Neural cell (in vitro differentiated cells): Measurements from ENCODE around the gene NEK2. TPM values are rescaled to one million over a fixed set of nuclear protein-coding genes. Genes with fewer than 3 reads are reported as not detected.

Experiments
- H2AFZ ChIP-seq: fragments of 200-600, 300-800 bp; sonication (generic), shearing (Covaris generic); 2 replicates; pipeline ENCODE4 v1.6.0; 2014; ENCODE audit warnings: low read depth, mild to moderate bottlenecking, antibody characterized with exemption, low read length, moderate library complexity
- H3F3A ChIP-seq: fragments of 200-600 bp; shearing (Covaris generic); 2 replicates; pipeline ENCODE4 v1.6.1; 2016; ENCODE audit warnings: mild to moderate bottlenecking, moderate library complexity, mixed read lengths, antibody characterized with exemption, low read length; ENCODE audit not compliant: insufficient read depth, poor library complexity, severe bottlenecking
- H3K27ac ChIP-seq: fragments of 200-600, 300-800 bp; sonication (generic), shearing (Covaris generic); 2 replicates; pipeline ENCODE4 v1.5.1; 2014; ENCODE audit warnings: mild to moderate bottlenecking, low read length, moderate library complexity
- H3K27me3 ChIP-seq: fragments of 300-800, 200-600 bp; sonication (generic), shearing (Covaris generic); 2 replicates; pipeline ENCODE4 v1.6.0; 2014; ENCODE audit warnings: mild to moderate bottlenecking, low read depth, low read length, moderate library complexity; ENCODE audit not compliant: insufficient read depth
- H3K36me3 ChIP-seq: fragments of 300-800, 200-600 bp; sonication (generic), shearing (Covaris generic); 2 replicates; pipeline ENCODE4 v1.5.1; 2014; ENCODE audit warnings: mild to moderate bottlenecking, antibody characterized with exemption, low read length, moderate library complexity; ENCODE audit not compliant: insufficient read depth
- H3K4me2 ChIP-seq: fragments of 300-800, 200-600 bp; sonication (generic), shearing (Covaris generic); 2 replicates; pipeline ENCODE4 v1.6.0; 2014; ENCODE audit warnings: mild to moderate bottlenecking, low read length
- H3K4me3 ChIP-seq: fragments of 300-800, 200-600 bp; sonication (generic), shearing (Covaris generic); 2 replicates; pipeline ENCODE4 v1.5.1; 2014; ENCODE audit warnings: mild to moderate bottlenecking, low read length, moderate library complexity
- H3K79me2 ChIP-seq: fragments of 200-600 bp; shearing (Covaris generic); replicated peaks from 2 replicates; pipeline ENCODE4 v1.6.0; 2014; ENCODE audit warnings: mild to moderate bottlenecking, low read length, moderate library complexity; ENCODE audit not compliant: insufficient read depth
- H3K9ac ChIP-seq: fragments of 300-800, 200-600 bp; sonication (generic), shearing (Covaris generic); 2 replicates; pipeline ENCODE4 v1.6.1; 2016; ENCODE audit warnings: mild to moderate bottlenecking, low read length, mixed read lengths
- H3K9me2 ChIP-seq: fragments of 200-600 bp; shearing (Covaris generic); 2 replicates; pipeline ENCODE4 v1.6.1; 2016; ENCODE audit warnings: mild to moderate bottlenecking, low read length, mixed read lengths; ENCODE audit not compliant: insufficient read depth
- H3K9me3 ChIP-seq: fragments of 200-600, 300-800 bp; sonication (generic), shearing (Covaris generic); 2 replicates; pipeline ENCODE4 v1.6.1; 2016; ENCODE audit warnings: mild to moderate bottlenecking, mixed run types, low read length, moderate library complexity, mixed read lengths
- H4K20me1 ChIP-seq: fragments of 200-600 bp; shearing (Covaris generic); 2 replicates; pipeline ENCODE4 v1.6.1; 2016; ENCODE audit warnings: mild to moderate bottlenecking, mixed run types; ENCODE audit not compliant: insufficient read depth
- CTCF ChIP-seq: fragments of 450-650 bp; IDR thresholded peaks from 2 replicates; pipeline ENCODE4 v1.5.1; 2014; ENCODE audit warnings: antibody characterized with exemption, mild to moderate bottlenecking, moderate library complexity; ENCODE audit not compliant: poor library complexity, severe bottlenecking
- EP300 ChIP-seq: fragments of 450-650 bp; conservative IDR thresholded peaks from 2 replicates; pipeline ENCODE4 v1.6.1; 2014; ENCODE audit warnings: antibody characterized with exemption, mild to moderate bottlenecking, moderate library complexity; ENCODE audit not compliant: poor library complexity, severe bottlenecking
- EZH2 ChIP-seq: fragments of 200-600, 300-800 bp; shearing (Covaris generic), sonication (generic); IDR thresholded peaks from 2 replicates; pipeline ENCODE4 v1.6.1; 2014; ENCODE audit warnings: antibody characterized with exemption, low read length, borderline replicate concordance, mild to moderate bottlenecking; ENCODE audit not compliant: insufficient read depth, poor library complexity, severe bottlenecking
- MXI1 ChIP-seq: fragments of 450-650 bp; conservative IDR thresholded peaks from 2 replicates; pipeline ENCODE4 v1.6.1; 2014; ENCODE audit warnings: antibody characterized with exemption, mild to moderate bottlenecking; ENCODE audit not compliant: poor library complexity, severe bottlenecking
- POLR2AphosphoS5 ChIP-seq: IDR thresholded peaks from 2 replicates; pipeline ENCODE4 v1.6.1; 2012
- RAD21 ChIP-seq: fragments of 450-650 bp; conservative IDR thresholded peaks from 2 replicates; pipeline ENCODE4 v1.6.1; 2014; ENCODE audit warnings: antibody characterized with exemption, mild to moderate bottlenecking, moderate library complexity
- REST ChIP-seq: IDR thresholded peaks from 2 replicates; pipeline ENCODE4 v1.6.1; 2012; ENCODE audit warnings: borderline replicate concordance
- SMC3 ChIP-seq: fragments of 450-650 bp; conservative IDR thresholded peaks from 2 replicates; pipeline ENCODE4 v1.6.1; 2014; ENCODE audit warnings: antibody characterized with exemption, mild to moderate bottlenecking, moderate library complexity; ENCODE audit not compliant: poor library complexity
- TAF1 ChIP-seq: IDR thresholded peaks from 2 replicates; pipeline ENCODE4 v1.6.1; 2012; ENCODE audit warnings: low read depth
- polyA plus RNA-seq: library from polyadenylated mRNA; depleted of rRNA; stranded (reverse); fragments of >200 nt; gene quantifications from 2 replicates; pipeline ENCODE4 v1.2.3, GENCODE V29; 2014

Gene NEK2
- polyA plus RNA-seq, 1 donor from 2014 or later, result 0.98 TPM

DNA sequence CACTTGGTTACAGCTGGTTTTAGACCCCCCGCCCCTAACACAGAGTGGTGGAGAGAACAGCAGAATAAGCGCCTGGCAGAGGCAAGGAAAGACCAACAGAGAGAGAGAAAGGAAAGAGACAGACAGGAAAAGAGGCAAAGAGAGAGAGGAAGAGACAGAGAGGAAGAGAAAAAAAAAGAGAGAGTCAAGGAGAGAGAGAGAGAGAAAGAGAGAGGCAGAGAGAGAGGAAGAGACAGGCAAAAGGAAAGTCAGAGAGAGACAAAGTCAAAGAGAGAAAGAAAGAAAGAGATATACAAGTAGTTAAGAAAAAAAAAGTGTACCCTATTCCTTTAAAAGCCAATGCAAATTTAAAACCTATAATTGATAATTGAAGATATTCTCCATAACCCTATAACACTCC is 13.0 kb upstream of the NEK2 start:
- H3K9me3 ChIP-seq, result no peaks in the 10 kb centered on the region
- H3K79me2 ChIP-seq, result no peaks in the 10 kb centered on the region
- no peak overlapping the region for H3K4me3 ChIP-seq
- no peaks in the 10 kb centered on the region for H3K27me3 ChIP-seq
- TF ChIP-seq EP300, result no peak
- H3K4me2 ChIP-seq, result no peak overlapping the region
- no peak overlapping the region for H2AFZ ChIP-seq
- no peaks in the 10 kb centered on the region for H4K20me1 ChIP-seq
- H3K9me2 ChIP-seq, result no peaks in the 10 kb centered on the region
- no peaks in the 10 kb centered on the region for H3F3A ChIP-seq
- H3K27ac ChIP-seq, result no peak overlapping the region
- no peak overlapping the region for H3K9ac ChIP-seq
- no peaks in the 10 kb centered on the region for H3K36me3 ChIP-seq

DNA sequence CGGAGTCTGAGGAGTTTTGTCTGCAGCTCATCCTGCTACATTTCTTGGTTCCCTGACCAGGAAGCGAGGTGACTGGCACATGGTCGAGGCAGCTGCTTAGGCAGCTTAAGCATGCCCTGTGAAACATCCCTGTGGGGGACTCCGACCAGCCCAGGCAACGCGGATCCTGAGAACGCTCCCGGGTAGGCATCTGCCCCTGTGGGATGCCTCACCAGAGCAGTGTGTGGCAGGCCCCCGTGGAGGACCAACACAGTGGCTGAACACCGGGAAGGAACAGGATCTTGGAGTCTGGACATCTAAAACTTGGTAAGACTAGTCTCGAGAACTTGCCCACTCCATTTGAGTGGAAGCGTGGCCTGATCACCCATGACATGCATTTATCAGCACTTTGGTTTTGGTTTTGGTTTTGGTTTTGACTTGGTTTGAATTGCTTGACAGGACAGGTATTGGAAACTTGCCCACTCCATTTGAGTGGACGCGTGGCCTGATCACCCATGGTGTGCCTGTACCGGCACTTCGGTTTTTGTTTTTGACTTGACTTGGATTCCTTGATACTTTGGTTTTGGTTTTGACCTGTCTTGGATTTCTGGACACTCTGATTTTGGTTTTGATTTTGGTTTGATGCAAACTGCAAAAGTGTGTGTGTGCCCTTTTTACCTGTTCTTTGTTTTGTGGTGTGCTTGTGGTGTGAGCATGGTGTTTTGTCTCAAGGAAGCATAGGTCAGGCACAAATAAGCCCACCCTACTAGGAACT is 12.2 kb upstream of the NEK2 start:
- Histone ChIP-seq H3K4me2 (no peak overlapping the region), H3K9me3 (no peaks in the 10 kb centered on the region), H3K36me3 (no peaks in the 10 kb centered on the region), H2AFZ (no peak overlapping the region), H4K20me1 (no peaks in the 10 kb centered on the region), H3K4me3 (no peak overlapping the region), H3K27ac (no peak overlapping the region), H3F3A (no peaks in the 10 kb centered on the region), H3K79me2 (no peaks in the 10 kb centered on the region), H3K27me3 (no peaks in the 10 kb centered on the region), H3K9ac (no peak overlapping the region), H3K9me2 (no peaks in the 10 kb centered on the region)
- TF ChIP-seq REST (no peak), RAD21 (no peak), POLR2AphosphoS5 (no peak), TAF1 (no peak), EZH2 (no peak), SMC3 (no peak), MXI1 (no peak), EP300 (no peak), CTCF (no peak)

GRCh38 chr1:211685823-211686222 is 10.4 kb upstream of the NEK2 start:
- H3K79me2 ChIP-seq, result no peaks in the 10 kb centered on the region
- TF ChIP-seq EZH2 (no peak), MXI1 (no peak), POLR2AphosphoS5 (no peak), REST (no peak), TAF1 (no peak), RAD21 (no peak), EP300 (no peak), SMC3 (no peak), CTCF (no peak)
- H3F3A ChIP-seq, result no peaks in the 10 kb centered on the region
- H3K9ac ChIP-seq, result no peak overlapping the region
- H4K20me1 ChIP-seq, result no peaks in the 10 kb centered on the region
- no peaks in the 10 kb centered on the region for H3K9me3 ChIP-seq
- no peak overlapping the region for H3K4me3 ChIP-seq
- H2AFZ ChIP-seq, result no peak overlapping the region
- no peak overlapping the region for H3K27ac ChIP-seq
- no peaks in the 10 kb centered on the region for H3K36me3 ChIP-seq
- no peak overlapping the region for H3K4me2 ChIP-seq
- no peaks in the 10 kb centered on the region for H3K27me3 ChIP-seq
- H3K9me2 ChIP-seq, result no peaks in the 10 kb centered on the region
